GM12878 (cell line): ENCODE results near the gene SLC39A1.

Experiments used
- BACH1 ChIP-seq: fragments of 450-650 bp; IDR thresholded peaks from 2 replicates; pipeline ENCODE4 v1.6.1; 2017; ENCODE audit warnings: mild to moderate bottlenecking, borderline replicate concordance
- CBX3 ChIP-seq: fragments of 200-600 bp; sonication (generic); IDR thresholded peaks from 2 replicates; pipeline ENCODE4 v1.6.1; 2016; ENCODE audit warnings: low read depth, borderline replicate concordance
- ESRRA ChIP-seq: IDR thresholded peaks from 2 replicates; pipeline ENCODE4 v1.6.1; 2012; ENCODE audit warnings: mild to moderate bottlenecking, low read length, improper control_type of control experiment
- EZH2 ChIP-seq: IDR thresholded peaks from 2 replicates; pipeline ENCODE4 v1.6.1; 2012; ENCODE audit warnings: low read depth, mild to moderate bottlenecking, control low read depth, inconsistent platforms, low read length, borderline replicate concordance; ENCODE audit not compliant: control insufficient read depth
- FOS ChIP-seq: IDR thresholded peaks from 3 replicates; pipeline ENCODE4 v1.6.1; 2011; ENCODE audit warnings: borderline replicate concordance; ENCODE audit not compliant: insufficient read length; ENCODE audit errors: extremely low read depth
- JUND ChIP-seq: IDR thresholded peaks from 2 replicates; pipeline ENCODE4 v1.6.1; 2012; ENCODE audit warnings: low read depth, mild to moderate bottlenecking, low read length, improper control_type of control experiment, moderate library complexity
- MXI1 ChIP-seq: fragments of 150-350 bp; IDR thresholded peaks from 2 replicates; pipeline ENCODE4 v1.6.1; 2011; ENCODE audit warnings: low read depth, mild to moderate bottlenecking, inconsistent platforms, low read length, improper control_type of control experiment
- POLR2A ChIP-seq: IDR thresholded peaks from 2 replicates; pipeline ENCODE4 v1.6.1; 2011; ENCODE audit warnings: low read depth, mild to moderate bottlenecking, low read length
- TAF1 ChIP-seq: IDR thresholded peaks from 2 replicates; pipeline ENCODE4 v1.6.1; 2011; ENCODE audit warnings: mild to moderate bottlenecking, low read depth, low read length, borderline replicate concordance
- ZNF217 ChIP-seq: fragments of 450-650 bp; IDR thresholded peaks from 2 replicates; pipeline ENCODE4 v1.6.1; 2017; ENCODE audit warnings: antibody characterized with exemption, mild to moderate bottlenecking
- TF ChIP-seq, protein P1 (sequence below): IDR thresholded peaks from 2 replicates; pipeline ENCODE4 v1.6.1; 2011; ENCODE audit warnings: borderline replicate concordance, low read depth, mild to moderate bottlenecking, moderate library complexity, mixed read lengths, low read length; ENCODE audit not compliant: insufficient read depth; ENCODE audit errors: extremely low read length
- TF ChIP-seq, protein P2 (sequence below): fragments of 150-350 bp; IDR thresholded peaks from 2 replicates; pipeline ENCODE4 v1.6.1; 2016; ENCODE audit warnings: low read depth, low read length
- TF ChIP-seq, protein P3 (sequence below), 3 experiments: IDR thresholded peaks in 2 of 3; conservative IDR thresholded peaks in 1 of 3; 2 replicates each; pipeline ENCODE4 v1.5.1; 2011; ENCODE audit warnings: low read depth in 3 of 3, low read length in 3 of 3, mild to moderate bottlenecking in 3 of 3, control low read depth in 2 of 3, moderate library complexity in 2 of 3, inconsistent platforms in 1 of 3, mixed read lengths in 1 of 3; ENCODE audit not compliant: control insufficient read depth in 2 of 3, insufficient read depth in 1 of 3; ENCODE audit errors: extremely low read depth in 1 of 3

DNA sequence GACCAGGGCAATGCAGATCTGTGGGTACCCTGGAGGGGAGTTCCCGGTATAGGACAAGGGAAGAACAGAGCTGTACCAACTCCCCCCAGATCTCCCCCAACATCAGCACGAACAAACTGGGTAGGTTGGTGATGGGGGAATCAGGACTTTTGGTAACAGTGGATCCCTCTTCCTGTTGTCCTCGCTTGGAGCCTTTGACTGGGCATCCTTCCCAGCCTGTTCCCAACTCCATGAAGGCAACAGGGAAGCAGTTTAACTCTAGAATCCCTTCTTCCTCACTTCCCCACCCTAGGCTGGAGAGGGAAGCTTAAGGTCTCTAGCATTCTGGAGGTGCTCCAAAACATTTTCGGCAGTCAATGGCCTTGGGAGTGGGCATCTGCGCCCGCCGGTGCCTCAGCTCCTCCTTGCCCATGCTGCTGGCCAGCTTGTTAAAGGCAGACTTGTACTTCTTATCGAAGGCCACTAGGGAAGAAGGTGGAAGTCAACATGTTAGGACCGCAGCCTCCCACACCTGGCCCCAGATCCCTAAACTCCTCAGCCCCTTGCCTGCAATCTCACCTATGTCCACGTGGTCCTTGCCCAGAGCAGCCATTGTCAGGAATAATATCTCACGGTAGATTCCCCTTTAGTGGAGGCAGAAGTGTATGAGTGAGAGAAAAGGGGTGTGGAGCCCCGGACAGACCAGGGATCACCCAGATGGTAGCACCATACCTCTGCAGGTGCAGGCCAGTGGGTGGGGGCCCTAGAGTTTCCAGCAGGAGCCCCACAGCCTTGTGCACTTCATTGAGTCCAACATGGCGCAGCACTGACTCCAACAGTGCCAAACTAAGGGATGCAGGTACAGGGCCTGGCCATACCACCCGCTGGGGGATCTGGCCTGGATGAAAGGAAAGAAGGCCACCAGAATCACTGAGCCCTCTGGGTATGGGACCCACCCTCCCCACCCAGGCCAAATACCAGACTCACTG lies 33.1 kb downstream of the SLC39A1 start:
- TF ChIP-seq CBX3 = no peak
- no peak for TF ChIP-seq TAF1
- no peak for TF ChIP-seq BACH1
- TF ChIP-seq, protein P1, sequence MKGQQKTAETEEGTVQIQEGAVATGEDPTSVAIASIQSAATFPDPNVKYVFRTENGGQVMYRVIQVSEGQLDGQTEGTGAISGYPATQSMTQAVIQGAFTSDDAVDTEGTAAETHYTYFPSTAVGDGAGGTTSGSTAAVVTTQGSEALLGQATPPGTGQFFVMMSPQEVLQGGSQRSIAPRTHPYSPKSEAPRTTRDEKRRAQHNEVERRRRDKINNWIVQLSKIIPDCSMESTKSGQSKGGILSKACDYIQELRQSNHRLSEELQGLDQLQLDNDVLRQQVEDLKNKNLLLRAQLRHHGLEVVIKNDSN = no peak
- TF ChIP-seq, protein P2, sequence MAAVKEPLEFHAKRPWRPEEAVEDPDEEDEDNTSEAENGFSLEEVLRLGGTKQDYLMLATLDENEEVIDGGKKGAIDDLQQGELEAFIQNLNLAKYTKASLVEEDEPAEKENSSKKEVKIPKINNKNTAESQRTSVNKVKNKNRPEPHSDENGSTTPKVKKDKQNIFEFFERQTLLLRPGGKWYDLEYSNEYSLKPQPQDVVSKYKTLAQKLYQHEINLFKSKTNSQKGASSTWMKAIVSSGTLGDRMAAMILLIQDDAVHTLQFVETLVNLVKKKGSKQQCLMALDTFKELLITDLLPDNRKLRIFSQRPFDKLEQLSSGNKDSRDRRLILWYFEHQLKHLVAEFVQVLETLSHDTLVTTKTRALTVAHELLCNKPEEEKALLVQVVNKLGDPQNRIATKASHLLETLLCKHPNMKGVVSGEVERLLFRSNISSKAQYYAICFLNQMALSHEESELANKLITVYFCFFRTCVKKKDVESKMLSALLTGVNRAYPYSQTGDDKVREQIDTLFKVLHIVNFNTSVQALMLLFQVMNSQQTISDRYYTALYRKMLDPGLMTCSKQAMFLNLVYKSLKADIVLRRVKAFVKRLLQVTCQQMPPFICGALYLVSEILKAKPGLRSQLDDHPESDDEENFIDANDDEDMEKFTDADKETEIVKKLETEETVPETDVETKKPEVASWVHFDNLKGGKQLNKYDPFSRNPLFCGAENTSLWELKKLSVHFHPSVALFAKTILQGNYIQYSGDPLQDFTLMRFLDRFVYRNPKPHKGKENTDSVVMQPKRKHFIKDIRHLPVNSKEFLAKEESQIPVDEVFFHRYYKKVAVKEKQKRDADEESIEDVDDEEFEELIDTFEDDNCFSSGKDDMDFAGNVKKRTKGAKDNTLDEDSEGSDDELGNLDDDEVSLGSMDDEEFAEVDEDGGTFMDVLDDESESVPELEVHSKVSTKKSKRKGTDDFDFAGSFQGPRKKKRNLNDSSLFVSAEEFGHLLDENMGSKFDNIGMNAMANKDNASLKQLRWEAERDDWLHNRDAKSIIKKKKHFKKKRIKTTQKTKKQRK = no peak
- no peak for TF ChIP-seq EZH2
- TF ChIP-seq MXI1 = no peak
- TF ChIP-seq, protein P3, sequence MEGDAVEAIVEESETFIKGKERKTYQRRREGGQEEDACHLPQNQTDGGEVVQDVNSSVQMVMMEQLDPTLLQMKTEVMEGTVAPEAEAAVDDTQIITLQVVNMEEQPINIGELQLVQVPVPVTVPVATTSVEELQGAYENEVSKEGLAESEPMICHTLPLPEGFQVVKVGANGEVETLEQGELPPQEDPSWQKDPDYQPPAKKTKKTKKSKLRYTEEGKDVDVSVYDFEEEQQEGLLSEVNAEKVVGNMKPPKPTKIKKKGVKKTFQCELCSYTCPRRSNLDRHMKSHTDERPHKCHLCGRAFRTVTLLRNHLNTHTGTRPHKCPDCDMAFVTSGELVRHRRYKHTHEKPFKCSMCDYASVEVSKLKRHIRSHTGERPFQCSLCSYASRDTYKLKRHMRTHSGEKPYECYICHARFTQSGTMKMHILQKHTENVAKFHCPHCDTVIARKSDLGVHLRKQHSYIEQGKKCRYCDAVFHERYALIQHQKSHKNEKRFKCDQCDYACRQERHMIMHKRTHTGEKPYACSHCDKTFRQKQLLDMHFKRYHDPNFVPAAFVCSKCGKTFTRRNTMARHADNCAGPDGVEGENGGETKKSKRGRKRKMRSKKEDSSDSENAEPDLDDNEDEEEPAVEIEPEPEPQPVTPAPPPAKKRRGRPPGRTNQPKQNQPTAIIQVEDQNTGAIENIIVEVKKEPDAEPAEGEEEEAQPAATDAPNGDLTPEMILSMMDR (IDR thresholded peaks at IDR 0.05 in 2 of 3, conservative IDR thresholded peaks at IDR 0.05 in 1 of 3; ENCODE audit: control insufficient read depth in 2 of 3, extremely low read depth in 1 of 3, insufficient read depth in 1 of 3, low read depth in 3 of 3, low read length in 3 of 3) = no peak
- TF ChIP-seq ZNF217 = no peak
- no peak for TF ChIP-seq JUND
- TF ChIP-seq POLR2A = 0 out of 2 replicates have a peak, but pooled peaks have one; percentile 50
- TF ChIP-seq ESRRA = no peak
- TF ChIP-seq FOS = no peak
